Hematopoietic multipotent progenitor cell (in vitro differentiated cells): Measurements from ENCODE around the gene TACSTD2. TPM values are rescaled to one million over a fixed set of nuclear protein-coding genes. Genes with fewer than 3 reads are reported as not detected.
"Not testable (repeated sequence)": the region's sequence is repeated elsewhere in the genome, so short reads cannot be mapped to it uniquely, and the experiment has no call there.

ENCODE experiments used
- DNase-seq, 3 donors: peaks; one replicate each; pipeline ENCODE4 v3.0.0-alpha.2; 2011 to 2015; ENCODE audit warnings: low read depth in 2 of 3, low spot score in 2 of 3
- total RNA-seq: library from RNA; depleted of rRNA; stranded (reverse); fragments of >200 nt; gene quantifications from one replicate; pipeline ENCODE4 v1.2.3, GENCODE V29; 2012

The TACSTD2 gene
- total RNA-seq, 1 donor, result 0.27 TPM

- no peak for DNase-seq
These were observed 8.1 kb downstream of the TACSTD2 start for GRCh38 chr1:58568911-58569310.

- DNase-seq, result no peak
These were observed 8.7 kb downstream of the TACSTD2 start for GRCh38 chr1:58568271-58568860.

- no peak for DNase-seq
These were observed 10.7 kb downstream of the TACSTD2 start for GRCh38 chr1:58566339-58566738.

- DNase-seq, result not testable (repeated sequence)
These were observed 13.3 kb downstream of the TACSTD2 start for GRCh38 chr1:58563715-58564114.

- DNase-seq, result no peak
These were observed 15.4 kb downstream of the TACSTD2 start for GRCh38 chr1:58561633-58562032.

GRCh38 chr1:58555393-58555792 is 21.7 kb downstream of the TACSTD2 start:
- no peak for DNase-seq

GRCh38 chr1:58551186-58552140 is 25.6 kb downstream of the TACSTD2 start:
- no peak for DNase-seq

GRCh38 chr1:58549291-58549690 is 27.8 kb downstream of the TACSTD2 start:
- peak in 1 of 3 donors; percentile 41 for DNase-seq

- no peak for DNase-seq
These were observed 28.7 kb downstream of the TACSTD2 start for GRCh38 chr1:58548371-58548770.

GRCh38 chr1:58546520-58547308 is 30.3 kb downstream of the TACSTD2 start, which contains the start of gene OMA1:
Gene OMA1 (minus strand): TSS chr1:58546726. CDS start chr1:58539294, 7,432 bp downstream.
- peak; percentile 94 to 97 (median 97) for DNase-seq

GRCh38 chr1:58545591-58546519 is 31.2 kb downstream of the TACSTD2 start:
- peak; percentile 49 to 83 (median 78) for DNase-seq

- DNase-seq, result no peak
These were observed 33.8 kb downstream of the TACSTD2 start for GRCh38 chr1:58543260-58543659.

- no peak for DNase-seq
These were observed 37.5 kb downstream of the TACSTD2 start for GRCh38 chr1:58539553-58539952.

- no peak for DNase-seq
These were observed 38.2 kb downstream of the TACSTD2 start for GRCh38 chr1:58538821-58539220.

- DNase-seq, result not testable (repeated sequence)
These were observed 45.2 kb downstream of the TACSTD2 start for GRCh38 chr1:58531842-58532241.

- DNase-seq, result no peak
These were observed 47.8 kb downstream of the TACSTD2 start for GRCh38 chr1:58529284-58529683.

- DNase-seq, result no peak
These were observed 48.5 kb downstream of the TACSTD2 start for GRCh38 chr1:58528518-58528917.
